GM18870 (cell line): ENCODE measurements around the gene ZNF581.
A peak's percentile ranks its signal among the peaks of the same experiment; 100 is the strongest.

ENCODE experiments used
- ATAC-seq: cut with Tn5 transposase; IDR thresholded peaks from one replicate; pipeline ENCODE4 v1.9.1; 2021; ENCODE audit warnings: moderate library complexity; ENCODE audit not compliant: unreplicated experiment

ZNF581 gene

GRCh38 chr19:55647732-55648584, 4.5 kb downstream of the ZNF581 start, which contains the start of gene CCDC106:
TSS of gene CCDC106 (plus strand) at chr19:55648212. CDS start at chr19:55649047, 835 bp downstream.
- no peak for ATAC-seq

GRCh38 chr19:55648585-55649267, 5.3 kb downstream of the ZNF581 start:
- no peak for ATAC-seq

GRCh38 chr19:55649268-55650125, 6.0 kb downstream of the ZNF581 start:
- ATAC-seq: no peak

- no peak for ATAC-seq
These were observed 6.7 kb downstream of the ZNF581 start for GRCh38 chr19:55650126-55650557.

GRCh38 chr19:55650602-55651230, 7.3 kb downstream of the ZNF581 start:
- ATAC-seq: no peak

GRCh38 chr19:55651236-55651635, 7.8 kb downstream of the ZNF581 start:
- no peak for ATAC-seq

GRCh38 chr19:55652311-55653128, 9.1 kb downstream of the ZNF581 start:
- ATAC-seq: no peak

GRCh38 chr19:55653651-55654322, 10.3 kb downstream of the ZNF581 start:
- peak; percentile 39 for ATAC-seq

GRCh38 chr19:55654323-55654867, 10.9 kb downstream of the ZNF581 start:
- peak; percentile 52 for ATAC-seq

GRCh38 chr19:55654868-55655647, 11.6 kb downstream of the ZNF581 start, which contains the start of gene U2AF2:
TSS of gene U2AF2 (plus strand) at chr19:55655035. CDS start at chr19:55655105, 70 bp downstream.
- ATAC-seq: peak; percentile 24

GRCh38 chr19:55655648-55656040, 12.2 kb downstream of the ZNF581 start:
- ATAC-seq: no peak

GRCh38 chr19:55656552-55656951, 13.1 kb downstream of the ZNF581 start:
- no peak for ATAC-seq

- ATAC-seq: no peak
These were observed 13.7 kb downstream of the ZNF581 start for GRCh38 chr19:55656988-55657747.

GRCh38 chr19:55658846-55659459, 15.5 kb downstream of the ZNF581 start:
- no peak for ATAC-seq

- ATAC-seq: no peak
These were observed 16.4 kb downstream of the ZNF581 start for GRCh38 chr19:55659822-55660221.

- no peak for ATAC-seq
These were observed 17.0 kb downstream of the ZNF581 start for GRCh38 chr19:55660404-55660803.

- ATAC-seq: no peak
These were observed 17.5 kb downstream of the ZNF581 start for GRCh38 chr19:55660991-55661390.
